Esophagus muscularis mucosa (tissue), 4 donors: ENCODE data around the gene KLC4. TPM values are rescaled to one million over a fixed set of nuclear protein-coding genes. Genes with fewer than 3 reads are reported as not detected.

Experiments
- DNase-seq: peaks from one replicate; pipeline ENCODE4 v3.0.0-alpha.2; 2017; ENCODE audit errors: extremely low spot score
- H3K27ac ChIP-seq, 4 donors: fragments of 200-600 bp; sonication (generic); replicated peaks in 1 of 4; 1 replicate in 3 of 4; 2 replicates in 1 of 4; pipeline ENCODE4 v1.5.1; 2016 to 2019; ENCODE audit warnings: mild to moderate bottlenecking in 1 of 4
- H3K27me3 ChIP-seq, 4 donors: fragments of 200-600 bp; sonication (generic); one replicate each; pipeline versions ENCODE4 v1.5.1 to v1.6.0; 2016 to 2019
- H3K36me3 ChIP-seq, 4 donors: fragments of 200-600 bp; sonication (generic); one replicate each; pipeline ENCODE4 v1.5.1; 2016 to 2019
- H3K4me1 ChIP-seq, 4 donors: fragments of 200-600 bp; sonication (generic); one replicate each; pipeline ENCODE4 v1.5.1; 2016 to 2019
- H3K4me3 ChIP-seq, 4 donors: fragments of 200-600 bp; sonication (generic); 1 replicate in 2 of 4; 2 replicates in 2 of 4; pipeline ENCODE4 v1.5.1; 2016 to 2019; ENCODE audit warnings: mild to moderate bottlenecking in 4 of 4, moderate library complexity in 1 of 4
- H3K9me3 ChIP-seq, 4 donors: fragments of 200-600 bp; sonication (generic); 1 replicate in 3 of 4; 2 replicates in 1 of 4; pipeline ENCODE4 v1.5.1; 2016 to 2019
- EP300 ChIP-seq: sonication (generic); formaldehyde crosslinking; IDR thresholded peaks from one replicate; pipeline ENCODE4 v1.6.1; 2017; ENCODE audit warnings: antibody characterized with exemption
- POLR2A ChIP-seq: fragments of 450-650 bp; IDR thresholded peaks from one replicate; pipeline ENCODE4 v1.6.1; 2017; ENCODE audit warnings: antibody characterized with exemption, moderate library complexity, mild to moderate bottlenecking, low read depth
- POLR2AphosphoS5 ChIP-seq, 2 donors: sonication (generic); formaldehyde crosslinking; IDR thresholded peaks; one replicate each; pipeline ENCODE4 v1.6.1; 2017; ENCODE audit warnings: antibody characterized with exemption in 2 of 2
- WGBS: methylation state at CpG from one replicate; pipeline ENCODE4 v1.1.5; 2018; 5-methylcytosine and 5-hydroxymethylcytosine counted together
- intact Hi-C: fragments of 100-400 bp; cut with DNase I; formaldehyde crosslinking; loops from one replicate; pipeline ENCODE4 v1.15.1; 2023
- total RNA-seq, 4 donors: library from RNA; depleted of rRNA; stranded (reverse); fragments of >200 nt; gene quantifications; one replicate each; pipeline versions ENCODE4 v1.1.0 to v1.2.1, GENCODE V29; 2016
- TF ChIP-seq, protein P1 (sequence below), 3 experiments: fragments of 200-600 bp in 2 of 3; fragments of 450-650 bp in 1 of 3; sonication (generic) in 2 of 3; IDR thresholded peaks; one replicate each; pipeline ENCODE4 v1.5.1; 2017 to 2019; ENCODE audit warnings: antibody characterized with exemption in 3 of 3, mild to moderate bottlenecking in 2 of 3, moderate library complexity in 1 of 3

Gene KLC4
- total RNA-seq, 4 donors from 2014 or later = 22.9 to 37.4 (median 27.4) TPM

DNA sequence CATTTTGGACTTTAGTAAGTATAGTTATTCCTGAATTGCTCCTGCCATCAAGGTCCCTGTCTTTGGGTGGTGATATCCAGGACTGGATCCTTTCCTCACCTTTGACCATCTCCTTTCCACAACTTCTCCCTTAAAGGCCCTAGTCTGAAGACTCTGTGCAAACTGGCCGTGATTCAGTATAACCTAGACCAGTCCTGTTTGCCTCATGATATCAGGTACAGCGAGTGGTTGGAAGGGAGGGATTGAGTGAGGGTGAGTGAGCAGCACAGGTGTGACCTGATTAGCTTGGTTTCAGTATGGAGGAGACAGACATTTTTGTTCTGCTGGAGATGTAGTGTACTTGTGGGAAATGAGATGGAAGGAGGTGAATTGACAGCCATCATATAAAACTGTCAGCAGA is 40.3 kb upstream of the KLC4 start:
- Histone ChIP-seq H3K36me3 (peaks cover 12 to 39% (median 36%) of the 10 kb centered on the region in 4 donors), H3K27ac (no peak overlapping the region), H3K9me3 (no peaks in the 10 kb centered on the region), H3K4me3 (no peak overlapping the region), H3K4me1 (peaks cover 62 to 77% (median 65%) of the 10 kb centered on the region in 4 donors), H3K27me3 (no peaks in the 10 kb centered on the region)
- intact Hi-C loops = loop anchor here (5.0 to 10.0 kb wide), 2 partner anchors 33 to 114 kb away; partner anchors contain the start of gene CUL7
- no peak for DNase-seq
- 88% methylated on average over 2 of the region's 2 CpGs for WGBS
- TF ChIP-seq, protein P1, sequence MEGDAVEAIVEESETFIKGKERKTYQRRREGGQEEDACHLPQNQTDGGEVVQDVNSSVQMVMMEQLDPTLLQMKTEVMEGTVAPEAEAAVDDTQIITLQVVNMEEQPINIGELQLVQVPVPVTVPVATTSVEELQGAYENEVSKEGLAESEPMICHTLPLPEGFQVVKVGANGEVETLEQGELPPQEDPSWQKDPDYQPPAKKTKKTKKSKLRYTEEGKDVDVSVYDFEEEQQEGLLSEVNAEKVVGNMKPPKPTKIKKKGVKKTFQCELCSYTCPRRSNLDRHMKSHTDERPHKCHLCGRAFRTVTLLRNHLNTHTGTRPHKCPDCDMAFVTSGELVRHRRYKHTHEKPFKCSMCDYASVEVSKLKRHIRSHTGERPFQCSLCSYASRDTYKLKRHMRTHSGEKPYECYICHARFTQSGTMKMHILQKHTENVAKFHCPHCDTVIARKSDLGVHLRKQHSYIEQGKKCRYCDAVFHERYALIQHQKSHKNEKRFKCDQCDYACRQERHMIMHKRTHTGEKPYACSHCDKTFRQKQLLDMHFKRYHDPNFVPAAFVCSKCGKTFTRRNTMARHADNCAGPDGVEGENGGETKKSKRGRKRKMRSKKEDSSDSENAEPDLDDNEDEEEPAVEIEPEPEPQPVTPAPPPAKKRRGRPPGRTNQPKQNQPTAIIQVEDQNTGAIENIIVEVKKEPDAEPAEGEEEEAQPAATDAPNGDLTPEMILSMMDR (IDR thresholded peaks at IDR 0.05) = no peak
- TF ChIP-seq POLR2A (no peak), POLR2AphosphoS5 (IDR thresholded peaks at IDR 0.05) (no peak), EP300 (no peak)

DNA sequence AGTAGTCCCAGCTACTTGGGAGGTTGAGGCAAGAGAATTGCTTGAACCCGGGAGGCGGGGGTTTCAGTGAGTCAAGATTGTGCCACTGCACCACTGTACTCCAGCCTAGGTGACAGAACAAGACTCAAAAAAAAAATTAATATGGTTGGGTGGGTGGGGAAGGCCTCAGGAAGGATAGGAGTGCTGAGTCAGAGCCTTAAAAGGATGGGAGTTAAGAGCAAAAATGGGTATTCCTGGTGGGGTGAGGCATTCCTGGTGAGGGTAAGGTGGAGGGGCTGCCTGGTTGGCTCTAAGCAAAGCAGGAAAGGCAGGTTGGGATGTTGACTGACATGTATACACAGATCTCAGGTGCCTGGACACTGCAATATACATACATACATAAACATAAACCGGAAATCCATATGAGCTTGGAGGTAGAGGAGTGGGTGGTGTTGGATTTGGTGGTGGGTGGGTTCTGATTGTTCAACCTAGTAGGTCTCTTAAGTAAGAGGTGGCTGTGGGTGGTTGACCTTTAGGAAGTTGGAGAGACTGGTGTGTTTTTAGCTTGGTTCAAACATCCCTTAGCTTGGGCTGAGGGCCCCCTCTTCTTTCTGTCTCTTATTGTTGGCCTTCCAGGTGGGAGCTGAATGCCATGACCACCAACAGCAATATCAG is 39.3 kb upstream of the KLC4 start:
- Histone ChIP-seq H3K4me3 (no peak overlapping the region), H3K9me3 (no peaks in the 10 kb centered on the region), H3K27me3 (no peaks in the 10 kb centered on the region), H3K27ac (peak overlapping the region in 3 of 4 donors; percentile 83 to 97 (median 92)), H3K36me3 (peaks cover 16 to 48% (median 43%) of the 10 kb centered on the region in 4 donors), H3K4me1 (peaks cover 55 to 77% (median 59%) of the 10 kb centered on the region in 4 donors)
- TF ChIP-seq, protein P1 (IDR thresholded peaks at IDR 0.05) = no peak
- TF ChIP-seq POLR2A (no peak), EP300 (no peak), POLR2AphosphoS5 (IDR thresholded peaks at IDR 0.05) (no peak)
- 87% methylated on average over 3 of the region's 3 CpGs for WGBS
- no peak for DNase-seq
- intact Hi-C loops = no loop called here

DNA sequence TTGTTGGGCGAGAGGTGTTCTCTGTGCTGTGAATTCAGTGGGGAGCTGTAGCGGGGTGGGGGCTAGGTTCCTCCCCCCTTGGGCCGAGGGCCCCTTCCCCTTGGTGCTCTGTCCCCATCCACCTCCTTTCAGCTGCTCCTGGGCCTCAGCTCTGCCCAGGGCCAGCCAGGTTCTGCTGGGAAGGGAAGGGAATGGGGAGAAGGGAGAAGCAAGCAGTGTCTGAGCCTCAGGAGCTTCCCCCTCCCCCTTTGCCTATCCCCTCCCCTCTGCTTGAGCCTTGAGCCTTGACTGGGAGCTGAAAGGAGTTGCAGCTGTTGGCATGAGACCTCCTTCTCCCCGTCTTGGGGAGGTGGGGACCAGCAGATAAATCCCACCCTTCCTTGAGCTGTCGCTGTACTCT is 38.6 kb upstream of the KLC4 start:
- 39% methylated on average over 5 of the region's 5 CpGs for WGBS
- no peak for DNase-seq
- no peaks in the 10 kb centered on the region for H3K9me3 ChIP-seq
- TF ChIP-seq POLR2AphosphoS5 (IDR thresholded peaks at IDR 0.05) (no peak), POLR2A (no peak), EP300 (no peak)
- TF ChIP-seq, protein P1 (IDR thresholded peaks at IDR 0.05) = no peak
- no peaks in the 10 kb centered on the region for H3K27me3 ChIP-seq
- peaks cover 48 to 71% (median 52%) of the 10 kb centered on the region in 4 donors for H3K4me1 ChIP-seq
- peak overlapping the region; percentile 79 to 99 (median 94) for H3K4me3 ChIP-seq
- peaks cover 21 to 54% (median 49%) of the 10 kb centered on the region in 4 donors for H3K36me3 ChIP-seq
- intact Hi-C loops = no loop called here
- peak overlapping the region; percentile 83 to 97 (median 92) for H3K27ac ChIP-seq

DNA sequence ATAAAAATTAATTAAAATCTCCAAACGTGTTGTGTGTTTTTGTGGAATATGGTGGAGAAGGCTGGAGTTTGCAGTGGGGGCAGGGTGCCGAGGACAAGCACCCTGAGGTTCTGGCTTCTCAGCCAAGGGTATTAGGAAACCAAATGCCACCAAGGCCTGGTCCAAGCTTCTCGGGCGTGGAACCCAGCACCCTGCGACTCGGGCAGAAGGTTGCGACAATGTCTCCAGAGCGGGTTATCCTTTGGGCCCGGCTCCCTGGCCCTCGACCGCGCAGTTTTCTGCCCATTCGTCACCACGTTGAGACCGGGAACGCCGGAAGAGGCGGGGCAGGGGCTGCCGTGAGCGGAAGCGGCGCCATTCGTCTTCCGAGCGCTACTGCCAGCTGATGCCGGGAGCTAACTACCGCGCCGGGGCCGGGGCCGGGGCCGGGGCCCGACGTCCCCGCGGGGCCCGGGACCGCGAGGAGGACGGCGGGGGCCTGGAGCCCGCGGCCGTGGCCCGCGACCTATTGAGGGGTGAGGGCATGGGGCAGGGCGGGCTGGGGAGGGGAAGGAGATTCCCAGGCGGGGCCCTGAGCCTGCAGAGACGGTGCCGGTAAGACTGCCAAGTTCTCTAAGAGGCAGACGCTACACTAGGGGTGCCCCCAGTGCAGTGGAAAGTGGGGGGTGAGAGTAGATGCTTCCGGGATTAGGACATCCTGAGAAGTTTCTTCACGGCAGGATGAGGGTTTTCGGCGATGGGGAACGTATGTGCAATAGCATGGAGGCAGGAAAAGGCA is 38.0 kb upstream of the KLC4 start, which contains the start of gene RRP36:
Gene RRP36, plus strand, starts transcription at position 354 of the 778 bp plus-strand sequence. Its CDS starts 32 bp downstream, at position 386.
- peaks cover 27 to 60% (median 55%) of the 10 kb centered on the region in 4 donors for H3K36me3 ChIP-seq
- under 1% methylated on average over 13 of the region's 56 CpGs for whole genome bisulfite sequencing
- peak within 1 kb of the TSS; percentile 79 to 99 (median 94) for H3K4me3 ChIP-seq
- intact Hi-C loops = no loop called here
- no peaks in the 10 kb centered on the region for H3K27me3 ChIP-seq
- H3K4me1 ChIP-seq = peaks cover 42 to 64% (median 46%) of the 10 kb centered on the region in 4 donors
- peak within 1 kb of the TSS; percentile 83 to 97 (median 92) for H3K27ac ChIP-seq
- peak; percentile 75 to 77 for TF ChIP-seq POLR2AphosphoS5 (IDR thresholded peaks at IDR 0.05)
- TF ChIP-seq POLR2A = no peak
- no peaks in the 10 kb centered on the region for H3K9me3 ChIP-seq
- DNase-seq = peak; percentile 95

DNA sequence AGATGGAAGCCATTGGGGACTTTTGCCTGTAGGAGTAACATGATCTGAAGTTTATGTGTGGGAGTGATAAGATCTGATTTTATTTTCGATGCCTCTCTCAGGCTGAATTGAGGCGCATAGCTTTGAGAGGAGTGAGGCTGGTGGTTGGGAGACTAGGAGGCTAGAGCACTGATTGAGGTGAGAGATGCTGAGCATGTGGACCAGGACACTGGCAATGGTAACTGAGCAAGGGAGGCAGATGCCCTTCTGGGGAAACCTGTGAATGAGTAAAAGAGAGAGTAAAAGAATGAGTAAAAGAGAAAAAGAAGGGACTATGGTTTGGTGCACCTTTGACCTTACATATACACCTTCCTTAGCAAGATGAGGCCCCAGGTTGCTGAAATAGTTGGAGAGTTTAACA is 35.0 kb upstream of the KLC4 start:
- peaks cover 45 to 65% (median 61%) of the 10 kb centered on the region in 4 donors for H3K36me3 ChIP-seq
- H3K4me1 ChIP-seq = peaks cover 25 to 44% (median 31%) of the 10 kb centered on the region in 4 donors
- H3K27ac ChIP-seq = no peak overlapping the region
- 95% methylated on average over 2 of the region's 2 CpGs for WGBS
- H3K9me3 ChIP-seq = no peaks in the 10 kb centered on the region
- DNase-seq = no peak
- intact Hi-C loops = no loop called here
- TF ChIP-seq POLR2A = no peak
- H3K4me3 ChIP-seq = no peak overlapping the region
- H3K27me3 ChIP-seq = no peaks in the 10 kb centered on the region
